Measurements from ENCODE around the gene SNED1. TPM values are rescaled to one million over a fixed set of nuclear protein-coding genes. Genes with fewer than 3 reads are reported as not detected.

Gene SNED1
- 0.47 to 1.2 TPM (median 0.83 TPM) in 5 replicates for total RNA-seq (2022; extraction: Qiagen RNA extraction)

GRCh38 chr2:240997856-240998705 is at the start of gene SNED1:
SNED1 (plus strand) TSS chr2:240998618; CDS start chr2:240998838, 220 bp downstream.

DNA sequence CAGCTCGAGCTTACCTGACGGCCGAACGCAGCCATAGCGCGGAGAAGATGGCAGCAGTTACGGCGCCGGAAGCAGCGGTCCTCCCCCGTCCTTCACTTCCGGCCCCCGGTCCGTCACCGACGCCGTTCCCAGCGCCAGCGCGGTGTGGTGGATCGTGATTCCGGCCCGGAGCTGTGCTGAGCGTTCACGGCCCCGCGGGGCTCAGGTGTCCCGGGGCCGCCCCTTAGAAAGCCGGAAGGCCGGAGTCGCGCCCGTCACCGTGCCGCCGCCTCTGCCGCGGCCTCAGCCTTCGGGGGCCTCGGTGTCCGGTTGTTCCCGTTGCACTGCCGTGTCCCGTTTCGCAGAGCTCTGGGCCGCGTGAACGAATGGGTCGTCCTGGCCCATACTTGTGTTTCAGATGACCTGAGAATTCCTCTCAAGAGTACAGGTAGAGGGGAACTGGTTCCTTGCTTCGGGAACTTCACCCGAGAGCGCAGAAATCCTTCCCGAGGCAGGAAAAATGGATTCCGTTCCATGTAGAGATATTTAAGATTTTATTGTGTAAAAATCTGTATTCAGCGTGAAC is 103.9 kb downstream of the SNED1 start, which contains the start of gene MTERF4:
TSS of gene MTERF4 (minus strand) at position 49 of the 565 bp plus-strand sequence. CDS start at position 35, 14 bp downstream.

Other genes starting within 250 kb of the SNED1 start
- gene KIF1A, start 178.4 kb upstream of the SNED1 start, total RNA-seq (2022; extraction: Qiagen RNA extraction): 0.74 to 1.4 TPM (median 0.84 TPM) in 5 replicates
- not detected in 5 replicates for gene AGXT, start 129.8 kb upstream of the SNED1 start, total RNA-seq (2022; extraction: Qiagen RNA extraction)
- gene MAB21L4, start 102.5 kb upstream of the SNED1 start, total RNA-seq (2022; extraction: Qiagen RNA extraction): 0.12 to 0.54 TPM (median 0.24 TPM) in 4 of 5 replicates, not detected in the other
- gene CROCC2, start 92.3 kb upstream of the SNED1 start, total RNA-seq (2022; extraction: Qiagen RNA extraction): not detected in 5 replicates
- 22.2 to 34.4 TPM (median 23.1 TPM) in 5 replicates for gene MTERF4, start 103.7 kb downstream of the SNED1 start, total RNA-seq (2022; extraction: Qiagen RNA extraction)
- 6.3 to 8.4 TPM (median 7.7 TPM) in 5 replicates for gene PASK, start 150.9 kb downstream of the SNED1 start, total RNA-seq (2022; extraction: Qiagen RNA extraction)
- 57.5 to 67.0 TPM (median 62.4 TPM) in 5 replicates for gene PPP1R7, start 151.8 kb downstream of the SNED1 start, total RNA-seq (2022; extraction: Qiagen RNA extraction)
- gene ANO7, start 190.1 kb downstream of the SNED1 start, total RNA-seq (2022; extraction: Qiagen RNA extraction): 1.7 to 2.3 TPM (median 2.1 TPM) in 5 replicates

Data from A549 treated with Hydrocortisone at 1 μM for 4 hours (cell line).